ENCODE results near the gene OBP2A.

DNA sequence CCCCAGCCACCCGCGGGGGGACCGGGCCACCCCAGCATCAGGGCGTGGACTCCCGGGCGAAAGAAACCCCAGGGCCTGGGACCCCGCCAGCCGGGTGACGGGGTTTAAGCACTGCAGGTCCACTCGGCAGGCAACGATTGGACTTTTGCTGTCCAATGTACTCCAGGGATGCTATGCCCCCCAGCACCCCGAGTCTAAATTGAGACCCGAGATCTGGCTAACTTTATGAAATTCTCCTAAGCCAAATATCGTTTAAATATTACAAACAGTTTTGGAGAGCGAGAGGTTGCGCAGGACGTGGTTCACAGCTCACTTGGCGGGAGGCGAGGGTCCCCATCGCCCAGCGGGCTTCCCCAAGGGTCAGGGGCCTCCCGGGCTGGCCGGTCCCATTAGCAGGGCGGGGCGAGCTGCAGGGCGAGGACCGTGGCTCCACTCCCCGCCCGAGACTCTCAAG, 45.8 kb upstream of the OBP2A start:
- TF ChIP-seq, protein P1, sequence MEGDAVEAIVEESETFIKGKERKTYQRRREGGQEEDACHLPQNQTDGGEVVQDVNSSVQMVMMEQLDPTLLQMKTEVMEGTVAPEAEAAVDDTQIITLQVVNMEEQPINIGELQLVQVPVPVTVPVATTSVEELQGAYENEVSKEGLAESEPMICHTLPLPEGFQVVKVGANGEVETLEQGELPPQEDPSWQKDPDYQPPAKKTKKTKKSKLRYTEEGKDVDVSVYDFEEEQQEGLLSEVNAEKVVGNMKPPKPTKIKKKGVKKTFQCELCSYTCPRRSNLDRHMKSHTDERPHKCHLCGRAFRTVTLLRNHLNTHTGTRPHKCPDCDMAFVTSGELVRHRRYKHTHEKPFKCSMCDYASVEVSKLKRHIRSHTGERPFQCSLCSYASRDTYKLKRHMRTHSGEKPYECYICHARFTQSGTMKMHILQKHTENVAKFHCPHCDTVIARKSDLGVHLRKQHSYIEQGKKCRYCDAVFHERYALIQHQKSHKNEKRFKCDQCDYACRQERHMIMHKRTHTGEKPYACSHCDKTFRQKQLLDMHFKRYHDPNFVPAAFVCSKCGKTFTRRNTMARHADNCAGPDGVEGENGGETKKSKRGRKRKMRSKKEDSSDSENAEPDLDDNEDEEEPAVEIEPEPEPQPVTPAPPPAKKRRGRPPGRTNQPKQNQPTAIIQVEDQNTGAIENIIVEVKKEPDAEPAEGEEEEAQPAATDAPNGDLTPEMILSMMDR (conservative IDR thresholded peaks at IDR 0.05; ENCODE audit: low read length), result no peak
- no peak for TF ChIP-seq EZH2phosphoT487 (IDR thresholded peaks at IDR 0.05; ENCODE audit: borderline replicate concordance, low read depth, low read length)
